Duodenal mucosa (tissue), 2 donors: ENCODE results near the gene KCNJ9.
A peak's percentile ranks its signal among the peaks of the same experiment; 100 is the strongest.

Source experiments
- H3K27ac ChIP-seq: one replicate; pipeline ENCODE4 v1.7.0; 2013; ENCODE audit warnings: low read depth, low read length
- H3K27me3 ChIP-seq, 2 donors: one replicate each; pipeline ENCODE4 v1.7.0; 2013; ENCODE audit warnings: low read length in 2 of 2, control low read depth in 1 of 2; ENCODE audit not compliant: insufficient read depth in 2 of 2, control insufficient read depth in 1 of 2
- H3K36me3 ChIP-seq, 2 donors: one replicate each; pipeline ENCODE4 v1.7.0; 2013; ENCODE audit warnings: low read length in 2 of 2, control low read depth in 1 of 2; ENCODE audit not compliant: insufficient read depth in 2 of 2, control insufficient read depth in 1 of 2
- H3K4me1 ChIP-seq, 2 donors: one replicate each; pipeline ENCODE4 v1.7.0; 2013; ENCODE audit warnings: low read length in 2 of 2, control low read depth in 1 of 2; ENCODE audit not compliant: insufficient read depth in 2 of 2, control insufficient read depth in 1 of 2
- H3K4me3 ChIP-seq, 2 donors: one replicate each; pipeline ENCODE4 v1.7.0; 2013; ENCODE audit warnings: low read length in 2 of 2, low read depth in 1 of 2
- H3K9ac ChIP-seq, 2 donors: one replicate each; pipeline ENCODE4 v1.7.0; 2013; ENCODE audit warnings: low read length in 2 of 2, low read depth in 1 of 2
- H3K9me3 ChIP-seq, 2 donors: one replicate each; pipeline ENCODE4 v1.7.0; 2013; ENCODE audit warnings: low read length in 2 of 2, control low read depth in 1 of 2; ENCODE audit not compliant: control insufficient read depth in 1 of 2

Gene KCNJ9

GRCh38 chr1:160081261-160081936, at the start of gene KCNJ9:
KCNJ9 (plus strand) TSS chr1:160081538; CDS start chr1:160084031, 2,493 bp downstream.
- H3K9me3 ChIP-seq: no peaks in the 10 kb centered on the region
- no peaks in the 10 kb centered on the region for H3K36me3 ChIP-seq
- H3K9ac ChIP-seq: no peak within 1 kb of the TSS
- no peak within 1 kb of the TSS for H3K4me3 ChIP-seq
- H3K27ac ChIP-seq: no peak within 1 kb of the TSS
- peaks cover 0 to 10% of the 10 kb centered on the region in 2 donors for H3K4me1 ChIP-seq
- H3K27me3 ChIP-seq: peaks cover 43% of the 10 kb centered on the region in 2 donors

- H3K9me3 ChIP-seq: no peaks in the 10 kb centered on the region
- peak overlapping the region; percentile 91 to 94 for H3K4me3 ChIP-seq
- H3K9ac ChIP-seq: peak overlapping the region; percentile 64 to 76
- H3K27ac ChIP-seq: no peak overlapping the region
- peaks cover 0 to 4% of the 10 kb centered on the region in 2 donors for H3K36me3 ChIP-seq
- H3K4me1 ChIP-seq: peaks cover 26% of the 10 kb centered on the region in 2 donors
- no peaks in the 10 kb centered on the region for H3K27me3 ChIP-seq
Observed at GRCh38 chr1:160032165-160032820, 49.0 kb upstream of the KCNJ9 start.

- Histone ChIP-seq H3K9ac (no peak overlapping the region), H3K4me3 (no peak overlapping the region), H3K9me3 (no peaks in the 10 kb centered on the region), H3K27ac (no peak overlapping the region), H3K27me3 (no peaks in the 10 kb centered on the region), H3K36me3 (no peaks in the 10 kb centered on the region), H3K4me1 (peaks cover 0 to 4% of the 10 kb centered on the region in 2 donors)
Observed at GRCh38 chr1:160040476-160040875, 40.9 kb upstream of the KCNJ9 start.

- H3K9me3 ChIP-seq: no peaks in the 10 kb centered on the region
- no peaks in the 10 kb centered on the region for H3K27me3 ChIP-seq
- peaks cover 13 to 20% of the 10 kb centered on the region in 2 donors for H3K4me1 ChIP-seq
- no peak overlapping the region for H3K27ac ChIP-seq
- H3K4me3 ChIP-seq: no peak overlapping the region
- H3K36me3 ChIP-seq: no peaks in the 10 kb centered on the region
- H3K9ac ChIP-seq: no peak overlapping the region
Observed at GRCh38 chr1:160043543-160043942, 37.8 kb upstream of the KCNJ9 start.

GRCh38 chr1:160045653-160046052, 35.7 kb upstream of the KCNJ9 start:
- no peak overlapping the region for H3K27ac ChIP-seq

GRCh38 chr1:160046494-160047110, 34.7 kb upstream of the KCNJ9 start:
- Histone ChIP-seq H3K4me3 (peak overlapping the region in 1 of 2 donors; percentile 5), H3K4me1 (peaks cover 13 to 17% of the 10 kb centered on the region in 2 donors), H3K9ac (no peak overlapping the region), H3K27me3 (no peaks in the 10 kb centered on the region), H3K36me3 (no peaks in the 10 kb centered on the region), H3K9me3 (no peaks in the 10 kb centered on the region), H3K27ac (no peak overlapping the region)

More at GRCh38 chr1:160045653-160046052, 35.7 kb upstream of the KCNJ9 start:
- Histone ChIP-seq H3K9ac (no peak overlapping the region), H3K9me3 (no peaks in the 10 kb centered on the region), H3K27me3 (no peaks in the 10 kb centered on the region), H3K36me3 (no peaks in the 10 kb centered on the region), H3K4me1 (peaks cover 13 to 20% of the 10 kb centered on the region in 2 donors), H3K4me3 (no peak overlapping the region)

- Histone ChIP-seq H3K4me1 (peaks cover 13 to 17% of the 10 kb centered on the region in 2 donors), H3K4me3 (peak overlapping the region in 1 of 2 donors; percentile 5), H3K27me3 (no peaks in the 10 kb centered on the region), H3K36me3 (no peaks in the 10 kb centered on the region), H3K9ac (no peak overlapping the region), H3K27ac (no peak overlapping the region), H3K9me3 (no peaks in the 10 kb centered on the region)
Observed at GRCh38 chr1:160047111-160047991, 34.0 kb upstream of the KCNJ9 start.

GRCh38 chr1:160048335-160048734, 33.0 kb upstream of the KCNJ9 start:
- Histone ChIP-seq H3K4me1 (peaks cover 13 to 17% of the 10 kb centered on the region in 2 donors), H3K4me3 (no peak overlapping the region), H3K9me3 (no peaks in the 10 kb centered on the region), H3K9ac (no peak overlapping the region), H3K36me3 (no peaks in the 10 kb centered on the region), H3K27me3 (no peaks in the 10 kb centered on the region), H3K27ac (no peak overlapping the region)

GRCh38 chr1:160049101-160049500, 32.2 kb upstream of the KCNJ9 start:
- H3K27me3 ChIP-seq: peaks cover under 1 to 3% of the 10 kb centered on the region in 2 donors
- no peak overlapping the region for H3K27ac ChIP-seq
- H3K4me3 ChIP-seq: no peak overlapping the region
- peaks cover 13 to 17% of the 10 kb centered on the region in 2 donors for H3K4me1 ChIP-seq
- H3K9ac ChIP-seq: no peak overlapping the region
- H3K36me3 ChIP-seq: no peaks in the 10 kb centered on the region
- no peaks in the 10 kb centered on the region for H3K9me3 ChIP-seq
